Neural cell (in vitro differentiated cells): ENCODE measurements around the gene GSTA5.

Source experiments
- CTCF ChIP-seq: fragments of 450-650 bp; IDR thresholded peaks from 2 replicates; pipeline ENCODE4 v1.5.1; 2014; ENCODE audit warnings: antibody characterized with exemption, mild to moderate bottlenecking, moderate library complexity; ENCODE audit not compliant: poor library complexity, severe bottlenecking
- EP300 ChIP-seq: fragments of 450-650 bp; conservative IDR thresholded peaks from 2 replicates; pipeline ENCODE4 v1.6.1; 2014; ENCODE audit warnings: antibody characterized with exemption, mild to moderate bottlenecking, moderate library complexity; ENCODE audit not compliant: poor library complexity, severe bottlenecking
- EZH2 ChIP-seq: fragments of 200-600, 300-800 bp; shearing (Covaris generic), sonication (generic); IDR thresholded peaks from 2 replicates; pipeline ENCODE4 v1.6.1; 2014; ENCODE audit warnings: antibody characterized with exemption, low read length, borderline replicate concordance, mild to moderate bottlenecking; ENCODE audit not compliant: insufficient read depth, poor library complexity, severe bottlenecking
- MXI1 ChIP-seq: fragments of 450-650 bp; conservative IDR thresholded peaks from 2 replicates; pipeline ENCODE4 v1.6.1; 2014; ENCODE audit warnings: antibody characterized with exemption, mild to moderate bottlenecking; ENCODE audit not compliant: poor library complexity, severe bottlenecking
- POLR2AphosphoS5 ChIP-seq: IDR thresholded peaks from 2 replicates; pipeline ENCODE4 v1.6.1; 2012
- RAD21 ChIP-seq: fragments of 450-650 bp; conservative IDR thresholded peaks from 2 replicates; pipeline ENCODE4 v1.6.1; 2014; ENCODE audit warnings: antibody characterized with exemption, mild to moderate bottlenecking, moderate library complexity
- TAF1 ChIP-seq: IDR thresholded peaks from 2 replicates; pipeline ENCODE4 v1.6.1; 2012; ENCODE audit warnings: low read depth

GRCh38 chr6:52829046-52829817 is 11.4 kb downstream of the GSTA5 start:
- TF ChIP-seq CTCF (no peak), EZH2 (no peak), RAD21 (no peak), POLR2AphosphoS5 (no peak), EP300 (no peak), TAF1 (no peak), MXI1 (no peak)
